Liver (tissue), 3 donors: Measurements from ENCODE around the gene CYP17A1.

Experiments
- GABPA ChIP-seq, 2 donors: IDR thresholded peaks in 1 of 2; conservative IDR thresholded peaks in 1 of 2; 2 replicates each; pipeline ENCODE4 v1.6.1; 2016; ENCODE audit warnings: antibody characterized with exemption in 2 of 2, mild to moderate bottlenecking in 1 of 2, moderate library complexity in 1 of 2
- HNF4A ChIP-seq, 2 donors: conservative IDR thresholded peaks; 2 replicates each; pipeline ENCODE4 v1.6.1; 2016; ENCODE audit warnings: antibody characterized with exemption in 2 of 2, mild to moderate bottlenecking in 2 of 2
- JUND ChIP-seq, 2 donors: IDR thresholded peaks; 2 replicates each; pipeline ENCODE4 v1.6.1; 2016; ENCODE audit warnings: antibody characterized with exemption in 2 of 2
- RAD21 ChIP-seq, 2 donors: IDR thresholded peaks; 2 replicates each; pipeline ENCODE4 v1.6.1; 2016; ENCODE audit warnings: antibody characterized with exemption in 2 of 2, mild to moderate bottlenecking in 2 of 2
- RXRA ChIP-seq, 2 donors: IDR thresholded peaks; 2 replicates each; pipeline ENCODE4 v1.6.1; 2017 to 2018; ENCODE audit warnings: antibody characterized with exemption in 2 of 2, mild to moderate bottlenecking in 1 of 2
- SP1 ChIP-seq: IDR thresholded peaks from 2 replicates; pipeline ENCODE4 v1.6.1; 2018; ENCODE audit warnings: antibody characterized with exemption, mild to moderate bottlenecking
- TAF1 ChIP-seq: conservative IDR thresholded peaks from 2 replicates; pipeline ENCODE4 v1.6.1; 2016; ENCODE audit warnings: antibody characterized with exemption, mild to moderate bottlenecking
- YY1 ChIP-seq: IDR thresholded peaks from 2 replicates; pipeline ENCODE4 v1.6.1; 2016; ENCODE audit warnings: antibody characterized with exemption, mild to moderate bottlenecking
- TF ChIP-seq, protein P1 (sequence below): fragments of 150-350 bp; IDR thresholded peaks from 2 replicates; pipeline ENCODE4 v1.5.1; 2017; ENCODE audit warnings: improper control_type of control experiment, low read depth, low read length; ENCODE audit not compliant: missing input control
- TF ChIP-seq, protein P2 (sequence below): IDR thresholded peaks from 2 replicates; pipeline ENCODE4 v1.6.1; 2016; ENCODE audit warnings: antibody characterized with exemption, mild to moderate bottlenecking
- TF ChIP-seq, protein P3 (sequence below): IDR thresholded peaks from 2 replicates; pipeline ENCODE4 v1.6.1; 2016; ENCODE audit warnings: antibody characterized with exemption
- TF ChIP-seq, protein P4 (sequence below): IDR thresholded peaks from 2 replicates; pipeline ENCODE4 v1.6.1; 2016; ENCODE audit warnings: antibody characterized with exemption
- TF ChIP-seq, protein P5 (sequence below): IDR thresholded peaks from 2 replicates; pipeline ENCODE4 v1.6.1; 2016; ENCODE audit warnings: antibody characterized with exemption
- donor health status: healthy.
- donor health status: healthy.

DNA sequence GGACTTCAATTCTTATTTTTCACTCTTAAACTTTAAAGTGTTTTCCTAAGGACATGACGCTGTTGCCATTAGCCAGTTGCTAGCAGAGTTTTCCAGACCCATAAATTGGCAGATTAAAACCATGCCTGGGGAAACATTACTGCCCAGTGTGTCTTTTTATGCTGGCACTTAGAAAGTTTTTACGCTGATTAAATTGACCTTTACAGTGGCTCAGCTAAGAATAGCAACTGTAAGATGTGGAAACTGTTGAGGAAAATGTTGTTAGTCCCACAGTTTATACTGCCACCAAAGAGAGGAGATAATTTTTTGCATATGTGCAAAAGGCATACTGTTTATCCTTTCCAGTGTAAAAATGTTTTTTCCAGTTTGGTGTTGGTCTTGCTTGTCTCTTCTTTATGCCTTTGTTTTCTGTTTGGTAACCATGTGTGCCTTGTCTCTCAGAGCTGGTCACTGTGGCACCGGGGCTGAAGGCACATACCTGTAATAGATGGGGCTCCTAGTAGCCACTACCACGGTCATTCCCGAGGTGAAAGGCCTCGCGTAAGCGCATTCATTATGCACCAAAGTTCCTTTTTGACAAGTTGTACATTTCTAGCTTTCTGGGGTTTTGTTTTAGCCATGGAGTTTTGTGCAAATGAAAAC is 45.3 kb downstream of the CYP17A1 start:
- no peak for TF ChIP-seq GABPA (IDR thresholded peaks at IDR 0.05 in 1 of 2, conservative IDR thresholded peaks at IDR 0.05 in 1 of 2)
- TF ChIP-seq HNF4A (conservative IDR thresholded peaks at IDR 0.05), result no peak
- no peak for TF ChIP-seq RAD21 (IDR thresholded peaks at IDR 0.05)
- TF ChIP-seq, protein P1, sequence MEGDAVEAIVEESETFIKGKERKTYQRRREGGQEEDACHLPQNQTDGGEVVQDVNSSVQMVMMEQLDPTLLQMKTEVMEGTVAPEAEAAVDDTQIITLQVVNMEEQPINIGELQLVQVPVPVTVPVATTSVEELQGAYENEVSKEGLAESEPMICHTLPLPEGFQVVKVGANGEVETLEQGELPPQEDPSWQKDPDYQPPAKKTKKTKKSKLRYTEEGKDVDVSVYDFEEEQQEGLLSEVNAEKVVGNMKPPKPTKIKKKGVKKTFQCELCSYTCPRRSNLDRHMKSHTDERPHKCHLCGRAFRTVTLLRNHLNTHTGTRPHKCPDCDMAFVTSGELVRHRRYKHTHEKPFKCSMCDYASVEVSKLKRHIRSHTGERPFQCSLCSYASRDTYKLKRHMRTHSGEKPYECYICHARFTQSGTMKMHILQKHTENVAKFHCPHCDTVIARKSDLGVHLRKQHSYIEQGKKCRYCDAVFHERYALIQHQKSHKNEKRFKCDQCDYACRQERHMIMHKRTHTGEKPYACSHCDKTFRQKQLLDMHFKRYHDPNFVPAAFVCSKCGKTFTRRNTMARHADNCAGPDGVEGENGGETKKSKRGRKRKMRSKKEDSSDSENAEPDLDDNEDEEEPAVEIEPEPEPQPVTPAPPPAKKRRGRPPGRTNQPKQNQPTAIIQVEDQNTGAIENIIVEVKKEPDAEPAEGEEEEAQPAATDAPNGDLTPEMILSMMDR, result no peak
- TF ChIP-seq TAF1, result no peak
- TF ChIP-seq, protein P2, sequence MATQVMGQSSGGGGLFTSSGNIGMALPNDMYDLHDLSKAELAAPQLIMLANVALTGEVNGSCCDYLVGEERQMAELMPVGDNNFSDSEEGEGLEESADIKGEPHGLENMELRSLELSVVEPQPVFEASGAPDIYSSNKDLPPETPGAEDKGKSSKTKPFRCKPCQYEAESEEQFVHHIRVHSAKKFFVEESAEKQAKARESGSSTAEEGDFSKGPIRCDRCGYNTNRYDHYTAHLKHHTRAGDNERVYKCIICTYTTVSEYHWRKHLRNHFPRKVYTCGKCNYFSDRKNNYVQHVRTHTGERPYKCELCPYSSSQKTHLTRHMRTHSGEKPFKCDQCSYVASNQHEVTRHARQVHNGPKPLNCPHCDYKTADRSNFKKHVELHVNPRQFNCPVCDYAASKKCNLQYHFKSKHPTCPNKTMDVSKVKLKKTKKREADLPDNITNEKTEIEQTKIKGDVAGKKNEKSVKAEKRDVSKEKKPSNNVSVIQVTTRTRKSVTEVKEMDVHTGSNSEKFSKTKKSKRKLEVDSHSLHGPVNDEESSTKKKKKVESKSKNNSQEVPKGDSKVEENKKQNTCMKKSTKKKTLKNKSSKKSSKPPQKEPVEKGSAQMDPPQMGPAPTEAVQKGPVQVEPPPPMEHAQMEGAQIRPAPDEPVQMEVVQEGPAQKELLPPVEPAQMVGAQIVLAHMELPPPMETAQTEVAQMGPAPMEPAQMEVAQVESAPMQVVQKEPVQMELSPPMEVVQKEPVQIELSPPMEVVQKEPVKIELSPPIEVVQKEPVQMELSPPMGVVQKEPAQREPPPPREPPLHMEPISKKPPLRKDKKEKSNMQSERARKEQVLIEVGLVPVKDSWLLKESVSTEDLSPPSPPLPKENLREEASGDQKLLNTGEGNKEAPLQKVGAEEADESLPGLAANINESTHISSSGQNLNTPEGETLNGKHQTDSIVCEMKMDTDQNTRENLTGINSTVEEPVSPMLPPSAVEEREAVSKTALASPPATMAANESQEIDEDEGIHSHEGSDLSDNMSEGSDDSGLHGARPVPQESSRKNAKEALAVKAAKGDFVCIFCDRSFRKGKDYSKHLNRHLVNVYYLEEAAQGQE, result no peak
- TF ChIP-seq JUND (IDR thresholded peaks at IDR 0.05), result no peak
- TF ChIP-seq SP1, result no peak
- TF ChIP-seq, protein P3, sequence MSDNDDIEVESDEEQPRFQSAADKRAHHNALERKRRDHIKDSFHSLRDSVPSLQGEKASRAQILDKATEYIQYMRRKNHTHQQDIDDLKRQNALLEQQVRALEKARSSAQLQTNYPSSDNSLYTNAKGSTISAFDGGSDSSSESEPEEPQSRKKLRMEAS, result no peak
- TF ChIP-seq RXRA (IDR thresholded peaks at IDR 0.05), result no peak
- no peak for TF ChIP-seq YY1
- TF ChIP-seq, protein P4, sequence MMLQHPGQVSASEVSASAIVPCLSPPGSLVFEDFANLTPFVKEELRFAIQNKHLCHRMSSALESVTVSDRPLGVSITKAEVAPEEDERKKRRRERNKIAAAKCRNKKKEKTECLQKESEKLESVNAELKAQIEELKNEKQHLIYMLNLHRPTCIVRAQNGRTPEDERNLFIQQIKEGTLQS, result no peak
- TF ChIP-seq, protein P5, sequence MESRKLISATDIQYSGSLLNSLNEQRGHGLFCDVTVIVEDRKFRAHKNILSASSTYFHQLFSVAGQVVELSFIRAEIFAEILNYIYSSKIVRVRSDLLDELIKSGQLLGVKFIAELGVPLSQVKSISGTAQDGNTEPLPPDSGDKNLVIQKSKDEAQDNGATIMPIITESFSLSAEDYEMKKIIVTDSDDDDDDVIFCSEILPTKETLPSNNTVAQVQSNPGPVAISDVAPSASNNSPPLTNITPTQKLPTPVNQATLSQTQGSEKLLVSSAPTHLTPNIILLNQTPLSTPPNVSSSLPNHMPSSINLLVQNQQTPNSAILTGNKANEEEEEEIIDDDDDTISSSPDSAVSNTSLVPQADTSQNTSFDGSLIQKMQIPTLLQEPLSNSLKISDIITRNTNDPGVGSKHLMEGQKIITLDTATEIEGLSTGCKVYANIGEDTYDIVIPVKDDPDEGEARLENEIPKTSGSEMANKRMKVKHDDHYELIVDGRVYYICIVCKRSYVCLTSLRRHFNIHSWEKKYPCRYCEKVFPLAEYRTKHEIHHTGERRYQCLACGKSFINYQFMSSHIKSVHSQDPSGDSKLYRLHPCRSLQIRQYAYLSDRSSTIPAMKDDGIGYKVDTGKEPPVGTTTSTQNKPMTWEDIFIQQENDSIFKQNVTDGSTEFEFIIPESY, result no peak
